ACHN (cell line): ENCODE data around the gene ZNF438.
"Not testable (repeated sequence)": the region's sequence is repeated elsewhere in the genome, so short reads cannot be mapped to it uniquely, and the experiment has no call there.

Source experiments
- DNase-seq: peaks from one replicate; pipeline ENCODE4 v3.0.0-alpha.2; 2015
- in situ Hi-C: cut with HindIII; loops from 2 replicates; pipeline ENCODE4 v1.10.0; 2017; ENCODE audit warnings: low sequenced_read_pairs, low pct_ligation_motif_present, low pct_unique_long_range_greater_than_20kb

ZNF438 gene

GRCh38 chr10:31058795-31059703 is 27.4 kb upstream of the ZNF438 start:
- in situ Hi-C loops: no loop called here
- no peak for DNase-seq

DNA sequence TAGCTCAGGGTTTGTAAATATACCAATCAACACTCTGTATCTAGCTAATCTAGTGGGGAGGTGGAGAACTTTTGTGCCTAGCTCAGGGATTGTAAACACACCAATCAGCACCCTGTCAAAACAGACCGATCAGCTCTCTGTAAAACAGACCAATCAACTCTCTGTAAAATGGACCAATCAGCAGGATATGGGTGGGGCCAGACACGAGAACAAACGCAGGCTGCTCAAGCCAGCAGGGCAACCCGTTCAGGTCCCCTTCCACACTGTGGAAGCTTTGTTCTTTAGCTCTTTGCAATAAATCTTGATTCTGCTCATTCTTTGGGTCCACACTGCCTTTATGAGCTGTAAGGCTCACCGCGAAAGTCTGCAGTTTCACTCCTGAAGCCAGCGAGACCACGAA is 25.0 kb upstream of the ZNF438 start:
- DNase-seq, in situ Hi-C loops: not testable (repeated sequence)

GRCh38 chr10:31055573-31056251 is 24.0 kb upstream of the ZNF438 start:
- in situ Hi-C loops: no loop called here
- DNase-seq: no peak

DNA sequence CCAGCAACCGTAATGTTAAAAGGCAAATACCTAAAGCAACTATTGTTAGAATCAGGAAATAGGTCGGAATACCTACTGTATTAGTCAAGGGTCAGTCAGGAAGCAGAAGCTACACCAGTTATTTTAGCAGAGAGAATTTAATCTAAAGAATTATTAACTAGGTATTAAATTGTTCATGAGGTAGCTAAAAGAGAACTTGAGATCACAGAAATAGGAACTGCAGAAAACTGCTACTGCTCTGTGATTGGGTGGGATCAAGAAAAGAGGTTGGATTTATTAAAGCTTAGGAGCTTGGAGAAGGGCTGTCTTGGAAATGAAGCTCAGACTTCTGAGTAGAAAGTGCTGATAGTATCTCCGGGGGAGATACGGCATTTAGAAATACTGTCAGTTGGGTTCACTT is 20.0 kb upstream of the ZNF438 start:
- in situ Hi-C loops: no loop called here
- DNase-seq: peak; percentile 83

GRCh38 chr10:31042670-31043069 is 11.0 kb upstream of the ZNF438 start:
- DNase-seq: no peak
- in situ Hi-C loops: no loop called here

- no peak for DNase-seq
- in situ Hi-C loops: no loop called here
Measured at GRCh38 chr10:31041011-31041410, 9.3 kb upstream of the ZNF438 start.

DNA sequence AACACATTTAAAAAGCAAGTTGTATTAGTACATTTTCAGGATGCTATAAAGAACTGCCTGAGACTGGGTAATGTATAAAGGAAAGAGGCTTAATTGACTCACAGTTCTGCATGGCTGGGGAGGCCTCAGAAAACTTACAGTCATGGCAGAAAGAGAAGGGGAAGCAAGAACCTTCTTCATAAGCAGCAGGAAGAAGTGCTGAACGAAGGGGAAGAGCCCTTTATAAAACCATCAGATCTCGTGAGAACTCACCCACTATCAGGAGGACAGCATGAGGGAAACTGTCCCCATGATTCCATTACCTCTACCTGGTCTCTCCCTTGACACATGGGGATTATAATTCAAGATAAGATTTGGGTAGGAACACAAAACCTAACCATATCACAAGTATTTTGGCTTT is 7.3 kb upstream of the ZNF438 start:
- in situ Hi-C loops, DNase-seq: not testable (repeated sequence)

GRCh38 chr10:31037749-31038148 is 6.1 kb upstream of the ZNF438 start:
- DNase-seq: no peak
- in situ Hi-C loops: no loop called here

GRCh38 chr10:31036209-31036608 is 4.5 kb upstream of the ZNF438 start:
- no peak for DNase-seq

DNA sequence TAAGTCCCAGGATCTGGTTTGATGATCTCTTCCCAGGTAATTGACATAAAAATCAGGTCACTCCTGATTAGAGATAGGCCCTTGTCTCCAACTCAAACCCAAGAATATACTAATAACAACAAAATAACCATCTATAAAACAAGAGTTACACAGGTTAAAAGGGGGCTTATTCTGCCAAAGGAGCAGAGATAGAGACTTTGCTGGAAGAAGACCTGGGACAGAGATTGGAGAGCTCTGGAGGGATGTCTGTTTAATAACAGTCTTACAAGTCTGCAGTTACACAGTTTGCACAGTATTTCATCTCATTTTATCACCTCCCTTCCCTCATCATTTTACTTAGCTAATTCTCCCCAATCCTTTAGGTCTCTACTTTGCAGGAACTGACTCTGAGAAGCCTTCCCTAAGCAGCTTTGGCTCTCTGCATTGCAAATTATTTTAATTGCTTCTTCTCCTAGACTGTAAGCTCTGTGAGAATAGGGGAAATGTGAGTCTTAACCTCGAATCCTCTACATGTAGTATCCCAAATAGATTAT is 3.7 kb upstream of the ZNF438 start:
- in situ Hi-C loops: no loop called here
- no peak for DNase-seq

More at GRCh38 chr10:31036209-31036608, 4.5 kb upstream of the ZNF438 start:
- in situ Hi-C loops: no loop called here

DNA sequence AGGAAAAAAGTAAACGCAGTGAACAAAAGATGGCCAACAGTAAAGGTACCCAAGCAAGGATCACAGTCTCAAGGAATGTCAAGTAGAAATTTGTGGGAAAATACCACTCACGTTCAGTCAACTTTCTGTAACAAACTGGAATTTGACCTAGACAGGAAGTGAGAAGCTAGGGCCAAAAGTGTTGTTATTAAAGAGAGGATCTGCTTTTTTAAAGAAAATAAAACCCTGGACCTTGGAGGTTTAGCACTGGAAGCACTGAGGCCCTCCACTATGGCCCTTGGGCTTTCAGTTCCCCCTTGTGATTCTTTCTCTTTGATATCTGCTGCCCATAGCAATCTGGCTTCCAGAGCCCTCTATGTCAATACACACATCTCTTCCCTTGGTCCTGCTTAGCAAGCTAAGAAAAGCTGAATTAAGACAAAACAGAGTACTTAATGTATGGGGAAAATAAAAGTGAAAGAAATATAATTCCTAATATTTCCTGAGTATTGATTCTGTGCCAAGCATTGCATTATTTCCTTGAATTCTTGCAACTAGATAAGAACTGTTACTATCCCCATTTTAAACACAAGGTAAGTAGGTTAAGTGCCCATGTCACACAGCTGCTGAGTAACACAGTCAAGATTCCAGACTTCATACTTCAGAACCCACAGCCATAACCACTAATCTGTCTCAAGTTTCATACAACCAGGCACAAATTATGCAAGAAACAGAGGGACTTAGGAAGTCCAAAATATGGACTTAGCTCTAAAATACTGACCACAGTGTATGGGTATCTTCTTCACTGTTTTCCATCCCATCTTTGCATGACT is 2.6 kb upstream of the ZNF438 start:
- in situ Hi-C loops: no loop called here
- peak; percentile 46 for DNase-seq

GRCh38 chr10:31033147-31033546 is 1.5 kb upstream of the ZNF438 start:
- DNase-seq: no peak
- in situ Hi-C loops: no loop called here

GRCh38 chr10:31032258-31033132 is 830 bp upstream of the ZNF438 start:
- in situ Hi-C loops: no loop called here
- peak; percentile 90 for DNase-seq

DNA sequence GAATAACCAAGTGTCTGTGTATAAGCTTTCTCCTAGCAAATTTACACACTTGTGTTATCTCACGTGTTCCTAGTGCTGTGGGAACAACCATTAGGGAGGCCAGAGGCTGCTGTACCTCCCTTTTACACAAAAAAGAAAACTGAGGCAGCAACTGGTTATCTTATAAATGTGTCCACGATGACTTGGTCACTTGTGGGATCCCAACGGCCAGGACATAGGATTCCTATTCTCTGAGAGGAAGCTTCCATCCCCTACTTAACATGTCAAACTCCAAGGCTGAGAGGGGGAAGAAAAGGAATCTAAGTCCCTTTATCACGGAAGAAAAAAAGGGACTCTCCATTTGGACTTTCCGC is 484 bp downstream of the ZNF438 start:
- in situ Hi-C loops: no loop called here
- DNase-seq: no peak

DNA sequence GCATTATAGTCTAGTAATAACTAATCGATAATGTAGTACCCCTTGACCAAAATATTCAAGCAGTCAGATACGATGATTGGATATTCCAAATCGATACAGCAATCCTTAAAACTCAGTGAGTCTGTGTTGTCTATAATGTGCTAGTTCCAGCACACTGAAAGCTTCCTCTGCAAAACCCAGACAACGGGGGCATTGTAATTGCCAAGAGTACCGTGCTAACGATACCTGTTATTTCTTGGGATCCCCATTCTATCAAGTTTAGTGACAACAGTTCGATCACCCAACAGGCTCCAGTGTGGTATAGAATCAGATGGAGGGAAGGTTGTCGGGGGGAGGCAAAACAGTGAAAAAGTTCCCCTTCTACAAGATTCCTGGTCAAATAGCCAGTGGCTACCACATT is 865 bp downstream of the ZNF438 start:
- no peak for DNase-seq
- in situ Hi-C loops: no loop called here

DNA sequence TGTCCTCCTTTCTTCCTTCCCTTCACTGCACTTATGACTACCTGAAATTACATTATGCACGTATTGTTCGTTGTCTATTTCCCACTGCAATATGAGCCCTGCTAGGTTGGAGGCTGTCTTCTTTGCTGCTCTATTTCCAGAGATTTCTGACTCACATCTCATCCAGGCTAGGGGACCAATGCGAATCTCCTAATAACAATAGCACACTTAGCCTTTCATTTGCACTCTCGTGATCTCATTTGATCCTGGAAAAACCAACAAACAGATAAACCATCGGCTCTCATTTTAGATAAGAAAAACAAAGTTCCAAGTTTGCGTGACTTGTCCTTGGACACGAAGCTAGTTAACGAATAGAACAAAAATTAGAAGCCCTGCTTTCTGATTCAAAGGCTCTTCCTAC is 1.4 kb downstream of the ZNF438 start:
- in situ Hi-C loops: no loop called here
- DNase-seq: no peak

DNA sequence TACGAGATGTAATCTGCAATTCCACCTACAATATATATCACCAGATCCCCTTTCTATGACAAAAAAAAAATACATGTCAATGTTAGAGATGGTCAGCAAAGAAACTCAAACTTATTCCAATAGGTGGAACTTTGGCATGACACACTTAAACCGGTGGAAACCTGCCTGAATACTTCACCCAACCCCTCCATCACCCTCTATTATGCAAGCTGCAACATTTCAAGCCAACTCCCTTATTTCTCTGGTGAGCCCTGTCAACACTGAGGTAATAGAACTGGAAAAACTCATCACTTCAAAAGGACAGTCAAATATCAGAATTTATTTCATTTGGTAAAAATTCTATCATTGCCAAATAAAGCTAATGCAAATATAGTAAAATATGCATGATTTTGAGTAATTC is 3.6 kb downstream of the ZNF438 start:
- in situ Hi-C loops: no loop called here
- no peak for DNase-seq

DNA sequence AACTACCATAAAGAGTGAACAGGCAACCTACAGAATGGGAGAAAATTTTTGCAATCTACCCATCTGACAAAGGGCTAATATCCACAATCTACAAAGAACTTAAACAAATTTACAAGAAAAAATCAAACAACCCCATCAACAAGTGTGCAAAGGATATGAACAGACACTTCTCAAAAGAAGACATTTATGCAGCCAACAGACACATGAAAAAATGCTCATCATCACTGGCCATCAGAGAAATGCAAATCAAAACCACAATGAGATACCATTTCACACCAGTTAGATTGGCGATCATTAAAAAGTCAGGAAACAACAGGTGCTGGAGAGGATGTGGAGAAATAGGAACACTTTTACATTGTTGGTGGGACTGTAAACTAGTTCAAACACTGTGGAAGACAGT is 5.4 kb downstream of the ZNF438 start:
- in situ Hi-C loops: not testable (repeated sequence)

More for the DNA sequence above, 5.4 kb downstream of the ZNF438 start:
- DNase-seq: not testable (repeated sequence)
